ENCODE data around the gene AGO1.
A peak's percentile ranks its signal among the peaks of the same experiment; 100 is the strongest.
"Not testable (repeated sequence)": the region's sequence is repeated elsewhere in the genome, so short reads cannot be mapped to it uniquely, and the experiment has no call there.

AGO1 gene

GRCh38 chr1:35915693-35916092 is 32.7 kb downstream of the AGO1 start:
- DNase-seq (ENCODE audit: low read depth), result no peak

GRCh38 chr1:35923791-35924221 is 40.8 kb downstream of the AGO1 start:
- no peak for DNase-seq (ENCODE audit: low read depth)

GRCh38 chr1:35924838-35925237 is 41.8 kb downstream of the AGO1 start:
- no peak for DNase-seq (ENCODE audit: low read depth)

- no peak for DNase-seq (ENCODE audit: low read depth)
These were observed 42.7 kb downstream of the AGO1 start for GRCh38 chr1:35925741-35926140.

GRCh38 chr1:35927472-35927871 is 44.5 kb downstream of the AGO1 start:
- no peak for DNase-seq (ENCODE audit: low read depth)

- peak; percentile 3 for DNase-seq (ENCODE audit: low read depth)
These were observed 47.0 kb downstream of the AGO1 start for GRCh38 chr1:35929730-35930592.

- DNase-seq (ENCODE audit: low read depth), result peak; percentile 77
These were observed 47.8 kb downstream of the AGO1 start, which contains the start of gene AGO3 for GRCh38 chr1:35930593-35931445. AGO3 (plus strand) TSS chr1:35931105; CDS start chr1:35931427, 322 bp downstream.

- DNase-seq (ENCODE audit: low read depth), result no peak
These were observed 48.6 kb downstream of the AGO1 start for GRCh38 chr1:35931446-35932157.

GRCh38 chr1:35932158-35932636 is 49.2 kb downstream of the AGO1 start:
- no peak for DNase-seq (ENCODE audit: low read depth)

- DNase-seq (ENCODE audit: low read depth), result no peak
These were observed 49.9 kb downstream of the AGO1 start for GRCh38 chr1:35932941-35933340.

GRCh38 chr1:35935442-35936388 is 52.7 kb downstream of the AGO1 start:
- DNase-seq (ENCODE audit: low read depth), result no peak

GRCh38 chr1:35936838-35937237 is 53.8 kb downstream of the AGO1 start:
- DNase-seq (ENCODE audit: low read depth), result no peak

GRCh38 chr1:35939484-35939883 is 56.5 kb downstream of the AGO1 start:
- no peak for DNase-seq (ENCODE audit: low read depth)

GRCh38 chr1:35945327-35945726 is 62.3 kb downstream of the AGO1 start:
- DNase-seq (ENCODE audit: low read depth), result no peak

GRCh38 chr1:35947547-35947946 is 64.5 kb downstream of the AGO1 start:
- no peak for DNase-seq (ENCODE audit: low read depth)

GRCh38 chr1:35958558-35958957 is 75.5 kb downstream of the AGO1 start:
- no peak for DNase-seq (ENCODE audit: low read depth)

- DNase-seq (ENCODE audit: low read depth), result no peak
These were observed 76.3 kb downstream of the AGO1 start for GRCh38 chr1:35959304-35959703.

- no peak for DNase-seq (ENCODE audit: low read depth)
These were observed 79.9 kb downstream of the AGO1 start for GRCh38 chr1:35962952-35963351.

GRCh38 chr1:35964277-35964676 is 81.3 kb downstream of the AGO1 start:
- DNase-seq (ENCODE audit: low read depth), result not testable (repeated sequence)

GRCh38 chr1:35968396-35968795 is 85.4 kb downstream of the AGO1 start:
- DNase-seq (ENCODE audit: low read depth), result no peak

GRCh38 chr1:35971601-35972000 is 88.6 kb downstream of the AGO1 start:
- no peak for DNase-seq (ENCODE audit: low read depth)

Measured in stimulated activated CD8-positive, alpha-beta memory T cell treated with anti-CD3 and anti-CD28 coated beads, Interleukin-15, amount 100 ng/mL, for 24 hours (primary cell).